H1 (cell line): ENCODE measurements around the gene RAPGEF1. TPM values are rescaled to one million over a fixed set of nuclear protein-coding genes. Genes with fewer than 3 reads are reported as not detected.

Experiments used
- CTCF ChIA-PET: fragments of 300-600 bp; sonication (Branson Sonifier 250); formaldehyde crosslinking; loops from one replicate; lab custom pipeline; 2021; ENCODE audit not compliant: partially characterized antibody; lab: Charles Lee
- POLR2A ChIA-PET: fragments of 300-600 bp; sonication (Branson Sonifier 250); formaldehyde crosslinking; loops from one replicate; lab custom pipeline; 2021; ENCODE audit warnings: inconsistent platforms; ENCODE audit not compliant: partially characterized antibody; lab: Charles Lee
- DNase-seq, 2 experiments: peaks; one replicate each; pipeline versions ENCODE4 v3.0.0 to v3.0.0-alpha.2; 2010 to 2022; ENCODE audit warnings: low spot score in 2 of 2, low read depth in 1 of 2, mixed read lengths in 1 of 2
- FAIRE-seq: peaks from 2 replicates; lab custom pipeline; 2011; peaks lifted over from hg19 to GRCh38; lab: Jason Lieb, UNC
- H2AFZ ChIP-seq: 2 replicates; pipeline ENCODE4 v1.8.1; 2012; ENCODE audit warnings: low read length, inconsistent platforms
- H2AK5ac ChIP-seq: 2 replicates; pipeline ENCODE4 v1.6.1; 2013; ENCODE audit warnings: low read depth, low read length
- H2BK120ac ChIP-seq: replicated peaks from 2 replicates; pipeline ENCODE3; 2013; ENCODE audit warnings: low read depth, low read length, inconsistent platforms
- H2BK12ac ChIP-seq: 2 replicates; pipeline ENCODE4 v1.6.1; 2013; ENCODE audit warnings: low read depth, low read length
- H2BK15ac ChIP-seq: 2 replicates; pipeline ENCODE4 v1.6.1; 2013; ENCODE audit warnings: low read length
- H2BK20ac ChIP-seq: 2 replicates; pipeline ENCODE4 v1.6.1; 2013; ENCODE audit warnings: low read length
- H2BK5ac ChIP-seq: 2 replicates; pipeline ENCODE4 v1.6.1; 2013; ENCODE audit warnings: low read depth, low read length
- H3K14ac ChIP-seq: 2 replicates; pipeline ENCODE4 v1.6.1; 2013; ENCODE audit warnings: inconsistent platforms; ENCODE audit not compliant: insufficient read length
- H3K18ac ChIP-seq: 2 replicates; pipeline ENCODE4 v1.6.1; 2013; ENCODE audit warnings: low read length; ENCODE audit errors: extremely low read depth
- H3K23ac ChIP-seq: 2 replicates; pipeline ENCODE4 v1.6.1; 2013; ENCODE audit warnings: inconsistent platforms; ENCODE audit not compliant: insufficient read length
- H3K23me2 ChIP-seq: 2 replicates; pipeline ENCODE4 v1.6.1; 2013; ENCODE audit warnings: low read depth, low read length
- H3K27ac ChIP-seq: 2 replicates; pipeline ENCODE4 v1.6.1; 2011; ENCODE audit warnings: low read depth, low read length, inconsistent platforms
- H3K27me3 ChIP-seq, 4 experiments: replicated peaks in 1 of 4; 1 replicate in 1 of 4; 2 replicates in 3 of 4; pipeline versions ENCODE4 v1.6.1 to v1.8.1; 2011 to 2013; ENCODE audit warnings: low read length in 3 of 4, mild to moderate bottlenecking in 3 of 4, inconsistent platforms in 2 of 4, mixed read lengths in 2 of 4, moderate library complexity in 1 of 4; ENCODE audit not compliant: control insufficient read depth in 3 of 4, insufficient read depth in 3 of 4; ENCODE audit errors: extremely low read depth in 1 of 4
- H3K36me3 ChIP-seq, 4 experiments: 2 replicates each; pipeline versions ENCODE4 v1.6.1 to v1.8.1; 2011 to 2013; ENCODE audit warnings: mild to moderate bottlenecking in 4 of 4, low read length in 3 of 4, moderate library complexity in 2 of 4, control low read depth in 1 of 4, inconsistent platforms in 1 of 4; ENCODE audit not compliant: insufficient read depth in 4 of 4, control insufficient read depth in 2 of 4
- H3K4ac ChIP-seq: replicated peaks from 2 replicates; pipeline ENCODE3; 2013; ENCODE audit warnings: low read length, low read depth, mixed read lengths, inconsistent platforms; ENCODE audit not compliant: insufficient read length
- H3K4me1 ChIP-seq, 4 experiments: replicated peaks in 1 of 4; 1 replicate in 1 of 4; 2 replicates in 3 of 4; pipeline versions ENCODE4 v1.6.1 to v1.8.1; 2011 to 2013; ENCODE audit warnings: low read length in 3 of 4, inconsistent platforms in 2 of 4, mixed read lengths in 1 of 4; ENCODE audit not compliant: insufficient read depth in 4 of 4, control insufficient read depth in 3 of 4
- H3K4me2 ChIP-seq, 2 experiments: 2 replicates each; pipeline versions ENCODE4 v1.6.1 to v1.8.1; 2011 to 2013; ENCODE audit warnings: low read depth in 2 of 2, low read length in 2 of 2, control low read depth in 1 of 2, inconsistent platforms in 1 of 2, mild to moderate bottlenecking in 1 of 2; ENCODE audit not compliant: insufficient read depth in 1 of 2
- H3K4me3 ChIP-seq, 4 experiments: fragments of 200-600, 300-600 bp in 1 of 4; sonication (generic), shearing (Covaris generic), sonication (Bioruptor Twin) in 1 of 4; 2 replicates each; pipeline versions ENCODE4 v1.5.1 to v1.8.1; 2011 to 2016; ENCODE audit warnings: low read length in 4 of 4, low read depth in 3 of 4, control low read depth in 2 of 4, inconsistent platforms in 2 of 4, mild to moderate bottlenecking in 2 of 4, mixed read lengths in 1 of 4, moderate library complexity in 1 of 4; ENCODE audit not compliant: insufficient read depth in 2 of 4; ENCODE audit errors: extremely low read depth in 1 of 4
- H3K56ac ChIP-seq: replicated peaks from 2 replicates; pipeline ENCODE3; 2013; ENCODE audit warnings: low read depth, mild to moderate bottlenecking, mixed read lengths, low read length, inconsistent platforms; ENCODE audit not compliant: insufficient read length
- H3K79me1 ChIP-seq: 2 replicates; pipeline ENCODE4 v1.6.1; 2013; ENCODE audit warnings: low read depth, low read length, control low read depth
- H3K79me2 ChIP-seq, 2 experiments: 2 replicates each; pipeline versions ENCODE4 v1.6.1 to v1.8.1; 2012 to 2013; ENCODE audit warnings: low read length in 2 of 2, mild to moderate bottlenecking in 2 of 2, inconsistent platforms in 1 of 2; ENCODE audit not compliant: insufficient read depth in 2 of 2, control insufficient read depth in 1 of 2
- H3K9ac ChIP-seq, 4 experiments: replicated peaks in 1 of 4; 1 replicate in 1 of 4; 2 replicates in 3 of 4; pipeline versions ENCODE4 v1.6.1 to v1.8.1; 2011 to 2013; ENCODE audit warnings: low read depth in 3 of 4, low read length in 3 of 4, control low read depth in 2 of 4, mild to moderate bottlenecking in 2 of 4, moderate library complexity in 2 of 4, inconsistent platforms in 1 of 4; ENCODE audit errors: extremely low read depth in 1 of 4
- H3K9me3 ChIP-seq, 2 experiments: 2 replicates each; pipeline versions ENCODE4 v1.6.1 to v1.8.1; 2012 to 2013; ENCODE audit warnings: mild to moderate bottlenecking in 2 of 2, moderate library complexity in 2 of 2, control low read depth in 1 of 2, inconsistent platforms in 1 of 2, low read depth in 1 of 2, low read length in 1 of 2, mixed read lengths in 1 of 2; ENCODE audit not compliant: insufficient read depth in 2 of 2
- H4K20me1 ChIP-seq, 2 experiments: replicated peaks in 1 of 2; 2 replicates each; pipeline versions ENCODE3 to v1.8.1; 2011 to 2013; ENCODE audit warnings: inconsistent platforms in 2 of 2, low read length in 2 of 2, mild to moderate bottlenecking in 1 of 2; ENCODE audit not compliant: insufficient read depth in 2 of 2, control insufficient read depth in 1 of 2
- H4K5ac ChIP-seq: 2 replicates; pipeline ENCODE4 v1.6.1; 2013; ENCODE audit warnings: low read length, low read depth, mixed read lengths, inconsistent platforms; ENCODE audit not compliant: insufficient read length
- H4K8ac ChIP-seq: 2 replicates; pipeline ENCODE4 v1.8.0; 2013; ENCODE audit warnings: mild to moderate bottlenecking, moderate library complexity, low read length, inconsistent platforms; ENCODE audit not compliant: insufficient read depth; ENCODE audit errors: extremely low read depth
- H4K91ac ChIP-seq: replicated peaks from 2 replicates; pipeline ENCODE3; 2013; ENCODE audit warnings: low read length, mixed read lengths, inconsistent platforms; ENCODE audit not compliant: insufficient read length
- CBX8 ChIP-seq: fragments of 300-800, 300-1000 bp; sonication (generic); IDR thresholded peaks from 2 replicates; pipeline ENCODE4 v1.7.1; 2016; ENCODE audit warnings: low read depth, low read length, borderline replicate concordance
- CTBP2 ChIP-seq: IDR thresholded peaks from 2 replicates; pipeline ENCODE4 v1.7.0; 2011; ENCODE audit warnings: borderline replicate concordance, mild to moderate bottlenecking, moderate library complexity, mixed read lengths, low read length; ENCODE audit not compliant: insufficient read depth, insufficient read length
- EZH2 ChIP-seq: fragments of 200-600 bp; sonication (generic); IDR thresholded peaks from 2 replicates; pipeline ENCODE4 v1.7.1; 2012; ENCODE audit warnings: low read depth, mild to moderate bottlenecking, moderate library complexity, low read length, inconsistent platforms; ENCODE audit not compliant: severe bottlenecking
- HDAC2 ChIP-seq, 2 experiments: fragments of 300-600 bp in 1 of 2; sonication (generic) in 1 of 2; IDR thresholded peaks; 2 replicates each; pipeline ENCODE4 v1.6.1; 2011 to 2012; ENCODE audit warnings: low read depth in 2 of 2, low read length in 2 of 2, mild to moderate bottlenecking in 2 of 2, moderate library complexity in 2 of 2, borderline replicate concordance in 1 of 2, inconsistent platforms in 1 of 2
- HDAC6 ChIP-seq: IDR thresholded peaks from one replicate; pipeline ENCODE4 v1.7.1; 2012; ENCODE audit warnings: low read depth, mild to moderate bottlenecking, inconsistent platforms, low read length, moderate library complexity
- MAX ChIP-seq: IDR thresholded peaks from 2 replicates; pipeline ENCODE4 v1.6.1; 2012; ENCODE audit warnings: inconsistent platforms
- POLR2AphosphoS5 ChIP-seq: IDR thresholded peaks from 2 replicates; pipeline ENCODE4 v1.6.1; 2011; ENCODE audit warnings: low read depth, low read length
- RXRA ChIP-seq: IDR thresholded peaks from 2 replicates; pipeline ENCODE4 v1.6.1; 2011; ENCODE audit warnings: low read depth, mild to moderate bottlenecking, low read length, moderate library complexity; ENCODE audit not compliant: insufficient read depth
- SIN3A ChIP-seq, 2 experiments: IDR thresholded peaks in 1 of 2; conservative IDR thresholded peaks in 1 of 2; 2 replicates each; pipeline ENCODE4 v1.6.1; 2011 to 2012; ENCODE audit warnings: low read length in 2 of 2, improper control_type of control experiment in 1 of 2, low read depth in 1 of 2, mild to moderate bottlenecking in 1 of 2
- TCF12 ChIP-seq: IDR thresholded peaks from 2 replicates; pipeline ENCODE4 v1.6.1; 2011; ENCODE audit warnings: low read depth, mild to moderate bottlenecking, low read length
- WGBS, 2 experiments: shearing (Covaris generic) in 1 of 2; methylation state at CpG; one replicate each; pipeline versions ENCODE4 v1.1.6 to v1.1.7; 2013 to 2015; ENCODE audit warnings: low lambda C conversion rate in 2 of 2, mixed read lengths in 2 of 2, inconsistent platforms in 1 of 2, low coverage in 1 of 2, missing lambda C conversion rate in 1 of 2; ENCODE audit not compliant: insufficient replicate concordance in 2 of 2, insufficient coverage in 1 of 2, insufficient read length in 1 of 2; ENCODE audit errors: extremely low coverage in 1 of 2, missing lambda C conversion rate in 1 of 2; 5-methylcytosine and 5-hydroxymethylcytosine counted together
- polyA plus RNA-seq, 7 experiments: library from polyadenylated mRNA; depleted of rRNA in 3 of 7; stranded (reverse) in 5 of 7; unstranded in 2 of 7; fragments of >200 nt in 5 of 7; fragments of 200-250 nt in 2 of 7; gene quantifications; 1 replicate in 5 of 7; 2 replicates in 1 of 7; 4 replicates in 1 of 7; pipeline versions ENCODE4 v1.2.1 to v1.2.3, GENCODE V29; 2011 to 2013; ENCODE audit warnings: missing spikeins in 2 of 7, mixed read lengths in 2 of 7
- total RNA-seq: library from RNA; stranded (reverse); fragmentation: NEBNext Ultra II Directional; extraction: Animal tissue kit (Norgen Biotek cat#: 25700); gene quantifications from 2 replicates; pipeline ENCODE4 v1.2.1, GENCODE V29; 2021

RAPGEF1 gene
- total and polyA plus RNA-seq, 2 of the 8 experiments (the other 6 are each of a cell fraction or from before 2014, with no cell fraction given): 29.7 to 78.9 TPM

- WGBS, 2 experiments: 93% methylated on average over 31 of the region's 31 CpGs; no CpG with 5 or more reads in 1 of the 2 experiments
- Histone ChIP-seq H3K14ac (no peak overlapping the region), H2BK12ac (no peak overlapping the region), H4K20me1 (peaks cover 0 to 2% of the 10 kb centered on the region in 2 experiments), H3K36me3 (peaks cover 2 to 19% (median 16%) of the 10 kb centered on the region in 4 experiments; a peak in 5 of 8 replicates), H3K9ac (no peak overlapping the region), H2BK15ac (no peak overlapping the region), H3K23ac (no peak overlapping the region), H3K4me1 (peaks cover 0 to 6% (median 1%) of the 10 kb centered on the region in 4 experiments; a peak in 2 of 7 replicates), H3K79me1 (no peaks in the 10 kb centered on the region; the same call in 1 of the 2 replicates), H2AK5ac (no peak overlapping the region), H2BK20ac (no peak overlapping the region), H2BK120ac (no peak overlapping the region), H3K18ac (peak overlapping the region; percentile 62; the same call in 1 of the 2 replicates), H2BK5ac (peak overlapping the region; percentile 71; the same call in 1 of the 2 replicates), H4K5ac (no peak overlapping the region), H3K4me2 (no peak overlapping the region), H4K8ac (no peak overlapping the region; the same call in 1 of the 2 replicates), H3K23me2 (no peaks in the 10 kb centered on the region), H3K27ac (no peak overlapping the region), H3K27me3 (no peaks in the 10 kb centered on the region), H3K9me3 (no peaks in the 10 kb centered on the region), H3K4me3 (no peak overlapping the region), H4K91ac (no peak overlapping the region), H3K79me2 (no peaks in the 10 kb centered on the region), H2AFZ (no peak overlapping the region), H3K4ac (no peak overlapping the region), H3K56ac (no peak overlapping the region)
- CTCF ChIA-PET: interaction anchor here (0.8 to 1.6 kb wide), 6 partner anchors 9 to 122 kb away, joined by 3 to 5 read pairs (median 4); no protein-coding TSS in a partner anchor
- DNase-seq (no peak), FAIRE-seq (no peak)
- POLR2A ChIA-PET: interaction anchor here (0.6 to 3.7 kb wide), 4 partner anchors 8 to 32 kb away, joined by 3 to 16 read pairs (median 3); no protein-coding TSS in a partner anchor
- TF ChIP-seq HDAC2 (IDR thresholded peaks at IDR 0.05; ENCODE audit: borderline replicate concordance in 1 of 2, low read depth in 2 of 2, low read length in 2 of 2) (no peak), EZH2 (no peak), HDAC6 (no peak), POLR2AphosphoS5 (no peak), RXRA (no peak), MAX (no peak), SIN3A (conservative IDR thresholded peaks at IDR 0.05 in 1 of 2, IDR thresholded peaks at IDR 0.05 in 1 of 2; ENCODE audit: low read depth in 1 of 2, low read length in 2 of 2) (no peak), CTBP2 (no peak), CBX8 (no peak), TCF12 (no peak)
These were observed 118.1 kb downstream of the RAPGEF1 start for GRCh38 chr9:131621551-131622358.
